GM12878 (cell line): ENCODE measurements around the gene C1QTNF12. TPM values are rescaled to one million over a fixed set of nuclear protein-coding genes. Genes with fewer than 3 reads are reported as not detected.

Experiments used
- CBFB ChIP-seq: IDR thresholded peaks from 2 replicates; pipeline ENCODE4 v1.6.1; 2016; ENCODE audit warnings: antibody characterized with exemption, low read depth
- CHD2 ChIP-seq: IDR thresholded peaks from 2 replicates; pipeline ENCODE4 v1.6.1; 2011; ENCODE audit warnings: low read depth, low read length, improper control_type of control experiment, borderline replicate concordance
- CREB1 ChIP-seq: IDR thresholded peaks from 2 replicates; pipeline ENCODE4 v1.6.1; 2012; ENCODE audit warnings: low read depth, mild to moderate bottlenecking, inconsistent platforms
- CREM ChIP-seq: IDR thresholded peaks from 2 replicates; pipeline ENCODE4 v1.6.1; 2014; ENCODE audit warnings: antibody characterized with exemption, low read depth
- E2F4 ChIP-seq: IDR thresholded peaks from 2 replicates; pipeline ENCODE4 v1.6.1; 2012; ENCODE audit warnings: low read depth, low read length, improper control_type of control experiment
- GATAD2B ChIP-seq: fragments of 450-650 bp; conservative IDR thresholded peaks from 2 replicates; pipeline ENCODE4 v1.6.1; 2017; ENCODE audit warnings: low read depth, mild to moderate bottlenecking, moderate library complexity
- HDAC6 ChIP-seq: fragments of 200-600 bp; sonication (generic); IDR thresholded peaks from one replicate; pipeline ENCODE4 v1.8.0; 2017; ENCODE audit warnings: antibody characterized with exemption; ENCODE audit not compliant: unreplicated experiment
- MLLT1 ChIP-seq: fragments of 450-650 bp; IDR thresholded peaks from 2 replicates; pipeline ENCODE4 v1.6.1; 2016; ENCODE audit warnings: mild to moderate bottlenecking
- MYB ChIP-seq: fragments of 150-350 bp; IDR thresholded peaks from 2 replicates; pipeline ENCODE4 v1.6.1; 2014; ENCODE audit warnings: mild to moderate bottlenecking, low read depth, low read length, borderline replicate concordance
- NFYB ChIP-seq: IDR thresholded peaks from 2 replicates; pipeline ENCODE4 v1.6.1; 2011; ENCODE audit warnings: low read depth, mild to moderate bottlenecking, low read length, improper control_type of control experiment, moderate library complexity; ENCODE audit not compliant: insufficient read depth
- PML ChIP-seq: IDR thresholded peaks from 2 replicates; pipeline ENCODE4 v1.6.1; 2012; ENCODE audit warnings: low read length, inconsistent platforms
- POU2F2 ChIP-seq: IDR thresholded peaks from 3 replicates; pipeline ENCODE4 v1.6.1; 2011; ENCODE audit warnings: low read depth, mild to moderate bottlenecking, low read length, borderline replicate concordance
- SUZ12 ChIP-seq: fragments of 200-600 bp; sonication (generic); IDR thresholded peaks from one replicate; pipeline ENCODE4 v1.6.1; 2018; ENCODE audit warnings: antibody characterized with exemption, mild to moderate bottlenecking; ENCODE audit not compliant: unreplicated experiment
- WRNIP1 ChIP-seq: IDR thresholded peaks from 2 replicates; pipeline ENCODE4 v1.6.1; 2011; ENCODE audit warnings: low read depth, low read length, improper control_type of control experiment, borderline replicate concordance
- ZBTB40 ChIP-seq: fragments of 450-650 bp; IDR thresholded peaks from 2 replicates; pipeline ENCODE4 v1.6.1; 2016; ENCODE audit warnings: mild to moderate bottlenecking, moderate library complexity, borderline replicate concordance
- ZNF24 ChIP-seq: fragments of 450-650 bp; IDR thresholded peaks from 2 replicates; pipeline ENCODE4 v1.6.1; 2017; ENCODE audit warnings: antibody characterized with exemption, mild to moderate bottlenecking
- ZNF622 ChIP-seq: fragments of 450-650 bp; IDR thresholded peaks from 2 replicates; pipeline ENCODE4 v1.6.1; 2017; ENCODE audit warnings: mild to moderate bottlenecking, inconsistent platforms
- polyA plus RNA-seq, 11 experiments: library from polyadenylated mRNA; depleted of rRNA in 4 of 11; unstranded in 6 of 11; stranded (reverse) in 5 of 11; fragments of >200 nt; fragmentation: Nextera tagmentation in 4 of 11; fragmentation: Illumina TruSeq in 1 of 11; extraction: Ambion mirVana in 4 of 11; extraction: Trizol in 1 of 11; gene quantifications; 1 replicate in 1 of 11; 2 replicates in 10 of 11; pipeline versions ENCODE4 v1.2.1 to v1.2.3, GENCODE V29; 2011 to 2016; ENCODE audit warnings: inconsistent platforms in 2 of 11, missing spikeins in 2 of 11, low read depth in 1 of 11
- total RNA-seq, 4 experiments: library from RNA; depleted of rRNA in 3 of 4; stranded (reverse); fragments of >200 nt in 3 of 4; fragmentation: Illumina TruSeq in 1 of 4; extraction: Trizol in 1 of 4; gene quantifications; 2 replicates each; pipeline versions ENCODE4 v1.2.1 to v1.2.3, GENCODE V29; 2013 to 2021
- TF ChIP-seq, protein P1 (sequence below): IDR thresholded peaks from 2 replicates; pipeline ENCODE4 v1.6.1; 2012; ENCODE audit warnings: mild to moderate bottlenecking, low read depth, low read length

The C1QTNF12 gene
- total and polyA plus RNA-seq, 10 of the 15 experiments (the other 5 are each of a cell fraction or from before 2014, with no cell fraction given), result 0.17 to 1.0 (median 0.31) TPM; not detected in 5

GRCh38 chr1:1273512-1274298 lies 27.2 kb upstream of the C1QTNF12 start, which contains the start of gene UBE2J2 (continued):
- TF ChIP-seq ZNF622 (no peak), GATAD2B (peak; percentile 95), SUZ12 (no peak), MLLT1 (no peak), NFYB (no peak), PML (no peak), CREM (peak; percentile 59; the same call in 1 of the 2 replicates), CREB1 (peak; percentile 64; the same call in 1 of the 2 replicates), CHD2 (peak; percentile 88), MYB (no peak), POU2F2 (peak; percentile 72; the same call in 2 of the 3 replicates), CBFB (no peak), ZNF24 (peak; percentile 54; the same call in 1 of the 2 replicates), E2F4 (no peak), ZBTB40 (peak; percentile 71), HDAC6 (no peak), WRNIP1 (no peak)
- TF ChIP-seq, protein P1, sequence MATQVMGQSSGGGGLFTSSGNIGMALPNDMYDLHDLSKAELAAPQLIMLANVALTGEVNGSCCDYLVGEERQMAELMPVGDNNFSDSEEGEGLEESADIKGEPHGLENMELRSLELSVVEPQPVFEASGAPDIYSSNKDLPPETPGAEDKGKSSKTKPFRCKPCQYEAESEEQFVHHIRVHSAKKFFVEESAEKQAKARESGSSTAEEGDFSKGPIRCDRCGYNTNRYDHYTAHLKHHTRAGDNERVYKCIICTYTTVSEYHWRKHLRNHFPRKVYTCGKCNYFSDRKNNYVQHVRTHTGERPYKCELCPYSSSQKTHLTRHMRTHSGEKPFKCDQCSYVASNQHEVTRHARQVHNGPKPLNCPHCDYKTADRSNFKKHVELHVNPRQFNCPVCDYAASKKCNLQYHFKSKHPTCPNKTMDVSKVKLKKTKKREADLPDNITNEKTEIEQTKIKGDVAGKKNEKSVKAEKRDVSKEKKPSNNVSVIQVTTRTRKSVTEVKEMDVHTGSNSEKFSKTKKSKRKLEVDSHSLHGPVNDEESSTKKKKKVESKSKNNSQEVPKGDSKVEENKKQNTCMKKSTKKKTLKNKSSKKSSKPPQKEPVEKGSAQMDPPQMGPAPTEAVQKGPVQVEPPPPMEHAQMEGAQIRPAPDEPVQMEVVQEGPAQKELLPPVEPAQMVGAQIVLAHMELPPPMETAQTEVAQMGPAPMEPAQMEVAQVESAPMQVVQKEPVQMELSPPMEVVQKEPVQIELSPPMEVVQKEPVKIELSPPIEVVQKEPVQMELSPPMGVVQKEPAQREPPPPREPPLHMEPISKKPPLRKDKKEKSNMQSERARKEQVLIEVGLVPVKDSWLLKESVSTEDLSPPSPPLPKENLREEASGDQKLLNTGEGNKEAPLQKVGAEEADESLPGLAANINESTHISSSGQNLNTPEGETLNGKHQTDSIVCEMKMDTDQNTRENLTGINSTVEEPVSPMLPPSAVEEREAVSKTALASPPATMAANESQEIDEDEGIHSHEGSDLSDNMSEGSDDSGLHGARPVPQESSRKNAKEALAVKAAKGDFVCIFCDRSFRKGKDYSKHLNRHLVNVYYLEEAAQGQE, result peak; percentile 21; the same call in 1 of the 2 replicates
